HEK293 (cell line): ENCODE results near the gene TCF7L2.

Experiments
- ZNF416 ChIP-seq: fragments of 450-650 bp; formaldehyde crosslinking; IDR thresholded peaks from 2 replicates; pipeline ENCODE4 v1.5.1; 2016; ENCODE audit warnings: missing biosample characterization, missing genetic modification characterization
- ZNF621 ChIP-seq: fragments of 450-650 bp; formaldehyde crosslinking; IDR thresholded peaks from 2 replicates; pipeline ENCODE4 v1.5.1; 2017; ENCODE audit warnings: missing biosample characterization, missing genetic modification characterization

DNA sequence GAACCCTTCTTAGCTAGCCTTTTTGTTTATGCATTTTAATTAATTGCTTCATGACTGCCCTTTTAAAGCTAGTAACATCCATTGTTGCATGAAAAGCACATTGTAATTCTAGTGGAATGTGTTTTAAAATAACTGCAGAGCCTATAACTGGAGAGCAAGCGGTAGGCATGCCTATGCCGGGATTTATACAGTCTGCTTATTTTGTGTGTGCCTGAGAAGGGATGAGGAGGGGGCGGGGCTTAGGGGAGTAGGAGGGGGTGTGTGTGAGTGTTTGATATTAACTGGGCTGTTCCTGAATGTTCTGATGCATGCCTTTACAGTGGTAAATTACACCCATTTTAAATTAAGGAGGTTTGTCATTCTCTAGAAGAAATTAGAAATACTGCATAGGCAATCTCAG lies 208.1 kb downstream of the TCF7L2 start:
- no peak for TF ChIP-seq ZNF621
- TF ChIP-seq ZNF416 (tag by site-specific recombination): no peak
